Activated CD8-positive, alpha-beta T cell treated with anti-CD3 and anti-CD28 coated beads for 36 hours (primary cell): ENCODE results near the gene GRM1. TPM values are rescaled to one million over a fixed set of nuclear protein-coding genes. Genes with fewer than 3 reads are reported as not detected.

Source experiments
- ATAC-seq: fragments of 200-7000 bp; cut with Tn5 transposase; one replicate; pipeline ENCODE4 v1.10.0; 2021; ENCODE audit warnings: mild to moderate bottlenecking, moderate library complexity
- CTCF ChIA-PET: fragments of 350-600 bp; sonication (Branson Sonifier 250); formaldehyde crosslinking; loops from one replicate; lab custom pipeline; 2021; ENCODE audit warnings: antibody characterized with exemption; lab: Charles Lee
- POLR2A ChIA-PET: fragments of 350-600 bp; sonication (Branson Sonifier 250); formaldehyde crosslinking; loops from one replicate; lab custom pipeline; 2021; ENCODE audit warnings: antibody characterized with exemption; lab: Charles Lee
- DNase-seq: peaks from one replicate; pipeline ENCODE4 v3.0.0-alpha.2; 2020
- H3K27ac Mint-ChIP-seq: one replicate; pipeline ENCODE4 v1.8.0; 2021; ENCODE audit warnings: mild to moderate bottlenecking, mixed read lengths
- H3K27me3 Mint-ChIP-seq: one replicate; pipeline ENCODE4 v1.8.0; 2021; ENCODE audit warnings: mixed read lengths
- H3K36me3 Mint-ChIP-seq: one replicate; pipeline ENCODE4 v1.8.0; 2021; ENCODE audit warnings: low read depth, mixed read lengths
- H3K4me1 Mint-ChIP-seq: one replicate; pipeline ENCODE4 v1.8.0; 2021; ENCODE audit warnings: low read depth, mixed read lengths
- H3K4me3 Mint-ChIP-seq: one replicate; pipeline ENCODE4 v1.8.0; 2021; ENCODE audit warnings: mild to moderate bottlenecking, moderate library complexity, mixed read lengths
- H3K9me3 Mint-ChIP-seq: one replicate; pipeline ENCODE4 v1.8.0; 2021; ENCODE audit warnings: mixed read lengths
- intact Hi-C: fragments of 100-400 bp; cut with micrococcal nuclease; formaldehyde crosslinking; loops from one replicate; pipeline ENCODE4 v1.10.0; 2022
- total RNA-seq, 2 experiments: library from RNA; stranded (reverse); gene quantifications; one replicate each; pipeline ENCODE4 v1.2.3, GENCODE V29; 2021
- TF ChIP-seq, protein P1 (sequence below): fragments of 200-600 bp; IDR thresholded peaks from one replicate; pipeline ENCODE4 v1.8.0; 2022; ENCODE audit warnings: antibody characterized with exemption, mild to moderate bottlenecking

GRM1 gene
- total RNA-seq, 2 experiments from 2014 or later: not detected

DNA sequence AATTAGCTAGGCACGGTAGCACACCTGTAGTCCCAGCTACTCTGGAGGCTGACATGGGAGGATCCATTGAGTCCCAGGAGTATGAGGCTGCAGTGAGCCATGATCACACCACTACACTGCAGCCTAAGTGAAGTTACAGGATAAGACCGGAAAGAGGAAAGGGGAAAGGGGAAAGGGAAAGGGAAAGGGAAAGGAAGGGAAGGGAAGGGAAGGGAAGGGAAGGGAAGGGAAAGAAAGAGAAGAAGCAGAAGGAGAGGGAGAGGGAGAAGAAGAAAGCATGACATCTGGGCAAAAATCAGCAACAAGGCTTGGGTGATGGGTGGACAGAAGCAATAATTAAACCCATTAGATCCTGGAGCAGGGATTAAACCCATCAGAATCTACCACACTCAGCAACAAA lies 413.0 kb downstream of the GRM1 start:
- Mint-ChIP-seq H3K4me3 (no peak overlapping the region), H3K9me3 (no peaks in the 10 kb centered on the region), H3K27ac (no peak overlapping the region), H3K36me3 (no peaks in the 10 kb centered on the region), H3K27me3 (peaks cover 3% of the 10 kb centered on the region), H3K4me1 (no peaks in the 10 kb centered on the region)
- DNase-seq (no peak), ATAC-seq (no peak)
- TF ChIP-seq, protein P1, sequence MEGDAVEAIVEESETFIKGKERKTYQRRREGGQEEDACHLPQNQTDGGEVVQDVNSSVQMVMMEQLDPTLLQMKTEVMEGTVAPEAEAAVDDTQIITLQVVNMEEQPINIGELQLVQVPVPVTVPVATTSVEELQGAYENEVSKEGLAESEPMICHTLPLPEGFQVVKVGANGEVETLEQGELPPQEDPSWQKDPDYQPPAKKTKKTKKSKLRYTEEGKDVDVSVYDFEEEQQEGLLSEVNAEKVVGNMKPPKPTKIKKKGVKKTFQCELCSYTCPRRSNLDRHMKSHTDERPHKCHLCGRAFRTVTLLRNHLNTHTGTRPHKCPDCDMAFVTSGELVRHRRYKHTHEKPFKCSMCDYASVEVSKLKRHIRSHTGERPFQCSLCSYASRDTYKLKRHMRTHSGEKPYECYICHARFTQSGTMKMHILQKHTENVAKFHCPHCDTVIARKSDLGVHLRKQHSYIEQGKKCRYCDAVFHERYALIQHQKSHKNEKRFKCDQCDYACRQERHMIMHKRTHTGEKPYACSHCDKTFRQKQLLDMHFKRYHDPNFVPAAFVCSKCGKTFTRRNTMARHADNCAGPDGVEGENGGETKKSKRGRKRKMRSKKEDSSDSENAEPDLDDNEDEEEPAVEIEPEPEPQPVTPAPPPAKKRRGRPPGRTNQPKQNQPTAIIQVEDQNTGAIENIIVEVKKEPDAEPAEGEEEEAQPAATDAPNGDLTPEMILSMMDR: no peak
- CTCF ChIA-PET: no interaction called here
- POLR2A ChIA-PET: no interaction called here
- intact Hi-C loops: no loop called here

- intact Hi-C loops: no loop called here
- no peak for ATAC-seq
- ChIA-PET CTCF (interaction anchor here (1.0 kb wide), 1 partner anchor 17 kb away, joined by 4 read pairs; no protein-coding TSS in a partner anchor), POLR2A (no interaction called here)
- Mint-ChIP-seq H3K9me3 (peaks cover 6% of the 10 kb centered on the region), H3K36me3 (no peaks in the 10 kb centered on the region), H3K27ac (no peak overlapping the region), H3K4me1 (no peaks in the 10 kb centered on the region), H3K27me3 (peaks cover 2% of the 10 kb centered on the region), H3K4me3 (no peak overlapping the region)
- DNase-seq: no peak
- TF ChIP-seq, protein P1: no peak
These were observed 415.3 kb downstream of the GRM1 start for GRCh38 chr6:146444189-146444588.

DNA sequence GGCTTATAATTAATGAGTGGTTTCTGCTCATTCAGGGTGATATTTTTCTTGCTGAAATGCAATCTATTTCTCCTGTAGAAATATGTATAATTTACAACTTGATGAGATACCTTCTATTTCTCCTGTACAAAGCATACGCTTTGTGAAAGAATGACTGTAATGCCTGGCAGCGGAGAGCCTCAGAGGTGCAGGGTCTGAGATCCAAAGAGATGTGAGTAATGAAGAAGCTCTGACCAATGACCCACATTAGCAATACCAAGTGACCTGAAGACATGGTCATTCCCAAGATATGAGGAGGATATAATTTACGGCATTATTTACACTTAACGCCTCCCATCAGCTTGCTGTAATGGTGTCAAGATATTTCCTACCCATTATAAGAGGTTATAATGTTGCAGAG lies 416.4 kb downstream of the GRM1 start:
- ATAC-seq: no peak
- intact Hi-C loops: no loop called here
- H3K36me3 Mint-ChIP-seq: no peaks in the 10 kb centered on the region
- H3K27ac Mint-ChIP-seq: no peak overlapping the region
- H3K27me3 Mint-ChIP-seq: no peaks in the 10 kb centered on the region
- H3K4me1 Mint-ChIP-seq: no peaks in the 10 kb centered on the region
- TF ChIP-seq, protein P1: no peak
- ChIA-PET POLR2A (no interaction called here), CTCF (no interaction called here)
- DNase-seq: no peak
- H3K4me3 Mint-ChIP-seq: no peak overlapping the region
- peaks cover 6% of the 10 kb centered on the region for H3K9me3 Mint-ChIP-seq

GRCh38 chr6:146456886-146457285 lies 428.0 kb downstream of the GRM1 start:
- TF ChIP-seq, protein P1: no peak
- peaks cover 20% of the 10 kb centered on the region for H3K9me3 Mint-ChIP-seq
- no peaks in the 10 kb centered on the region for H3K36me3 Mint-ChIP-seq
- H3K4me1 Mint-ChIP-seq: no peaks in the 10 kb centered on the region
- no peak overlapping the region for H3K4me3 Mint-ChIP-seq
- ChIA-PET POLR2A (no interaction called here), CTCF (no interaction called here)
- DNase-seq: no peak
- no peak for ATAC-seq
- no peaks in the 10 kb centered on the region for H3K27me3 Mint-ChIP-seq
- no peak overlapping the region for H3K27ac Mint-ChIP-seq
- intact Hi-C loops: no loop called here

DNA sequence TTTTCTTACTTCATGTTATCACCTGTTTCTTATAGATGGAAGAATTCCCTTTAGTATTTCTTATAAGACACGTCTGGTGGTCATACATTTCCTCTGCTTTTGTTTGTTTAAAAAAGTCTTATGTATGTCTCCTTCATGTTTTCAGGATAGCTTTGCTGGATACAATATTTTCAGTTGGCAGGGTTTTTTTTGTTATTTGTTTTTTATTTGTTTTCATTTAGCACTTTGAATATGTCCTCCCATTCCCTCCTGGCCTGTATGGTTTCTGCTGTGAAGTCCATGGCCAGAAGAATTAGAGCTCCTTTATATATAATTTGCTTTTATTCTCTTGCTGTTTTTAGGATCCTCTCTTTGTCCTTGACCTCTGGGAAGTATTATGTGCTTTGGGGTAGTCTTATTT lies 432.1 kb downstream of the GRM1 start:
- TF ChIP-seq, protein P1: no peak
- H3K27ac Mint-ChIP-seq: no peak overlapping the region
- no peaks in the 10 kb centered on the region for H3K4me1 Mint-ChIP-seq
- no peak for DNase-seq
- no peaks in the 10 kb centered on the region for H3K36me3 Mint-ChIP-seq
- peaks cover 21% of the 10 kb centered on the region for H3K9me3 Mint-ChIP-seq
- CTCF ChIA-PET: interaction anchor here (0.7 to 1.6 kb wide), 2 partner anchors 17 to 113 kb away, joined by 3 to 4 read pairs; no protein-coding TSS in a partner anchor
- no peak for ATAC-seq
- H3K4me3 Mint-ChIP-seq: no peak overlapping the region
- H3K27me3 Mint-ChIP-seq: no peaks in the 10 kb centered on the region
- intact Hi-C loops: no loop called here
- POLR2A ChIA-PET: no interaction called here
